Activated gamma-delta T cell treated with Interleukin-2 at 50 U/mL for 16 hours (primary cell): ENCODE results near the gene ZBTB7C.

Experiments
- DNase-seq: peaks from one replicate; pipeline ENCODE4 v3.0.0-alpha.2; 2020

Gene ZBTB7C

DNA sequence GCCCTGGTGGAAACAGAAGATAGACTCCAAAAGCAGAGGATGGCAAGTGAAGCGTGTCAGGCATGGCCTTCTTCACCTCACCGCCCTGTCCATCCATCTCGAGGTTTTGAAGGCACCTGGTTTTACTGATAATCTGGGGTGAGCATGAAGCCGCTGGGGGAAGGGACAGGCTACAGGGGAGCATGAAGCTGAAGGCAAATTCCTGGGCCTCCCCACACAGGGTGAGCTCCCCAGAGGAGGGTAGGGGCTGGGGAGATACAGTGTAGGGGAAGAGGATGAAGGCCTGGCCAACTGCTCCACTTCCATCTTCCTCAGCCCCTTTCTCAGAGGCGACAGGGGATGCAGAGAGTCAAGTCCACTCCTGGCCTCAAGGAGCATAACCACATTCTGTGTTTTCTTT, 250.5 kb downstream of the ZBTB7C start:
- DNase-seq: no peak

DNA sequence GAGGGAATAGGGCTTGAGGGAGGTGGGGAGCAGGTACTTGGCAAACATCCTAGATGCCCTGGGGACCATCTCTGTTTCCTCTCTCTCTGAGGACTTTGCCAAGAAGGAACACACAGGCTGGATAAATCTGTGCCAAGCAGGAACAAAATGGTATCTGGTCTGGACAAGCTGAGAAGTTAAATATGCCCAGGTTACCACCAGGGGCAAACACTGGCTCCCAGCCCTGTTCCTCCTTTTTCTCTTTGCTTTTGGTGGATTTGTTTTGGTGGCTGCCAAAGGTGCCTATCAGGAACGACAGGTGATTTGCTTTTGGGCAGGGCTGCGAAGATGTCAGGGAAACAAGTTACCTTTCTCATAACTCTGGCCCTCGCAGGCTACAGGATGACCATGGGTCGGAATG, 251.2 kb downstream of the ZBTB7C start:
- no peak for DNase-seq

DNA sequence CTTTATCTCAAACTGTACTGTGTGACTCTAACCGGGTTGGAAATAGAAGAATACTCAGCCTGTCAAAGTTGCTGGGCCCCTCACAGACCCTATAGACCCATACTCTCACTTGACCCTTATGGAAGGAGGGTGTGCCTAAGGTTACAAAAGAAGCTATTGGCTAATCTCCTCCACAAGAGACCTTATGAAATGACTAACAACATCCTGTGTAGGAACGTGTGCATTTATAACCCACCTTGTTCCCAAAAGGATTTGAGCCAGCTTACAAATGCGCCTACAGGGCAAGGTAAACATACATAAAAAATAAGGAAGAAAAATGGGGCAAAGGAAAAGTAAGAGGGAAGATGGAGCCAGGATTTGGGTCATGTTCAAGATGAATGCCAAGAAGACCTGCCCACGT, 253.3 kb downstream of the ZBTB7C start:
- no peak for DNase-seq

DNA sequence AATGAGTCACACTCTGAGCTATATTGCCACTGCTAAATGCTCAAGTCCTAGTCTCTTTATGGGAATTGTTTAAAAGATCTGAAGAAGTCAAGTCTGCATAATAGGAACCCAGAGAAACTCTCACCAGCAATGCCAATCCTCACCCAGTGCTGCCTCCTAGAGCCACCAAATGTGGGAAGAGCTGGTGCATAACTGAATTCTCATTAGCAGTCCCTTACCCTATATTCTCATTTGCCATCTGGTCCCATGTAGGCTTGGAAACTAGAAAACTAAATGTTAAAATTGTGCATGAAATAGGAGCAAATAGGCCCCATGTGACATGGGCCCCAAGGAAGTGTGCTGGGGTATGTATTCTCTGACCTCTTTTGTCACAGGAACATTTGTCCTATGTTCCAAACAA, 254.4 kb downstream of the ZBTB7C start:
- no peak for DNase-seq

DNA sequence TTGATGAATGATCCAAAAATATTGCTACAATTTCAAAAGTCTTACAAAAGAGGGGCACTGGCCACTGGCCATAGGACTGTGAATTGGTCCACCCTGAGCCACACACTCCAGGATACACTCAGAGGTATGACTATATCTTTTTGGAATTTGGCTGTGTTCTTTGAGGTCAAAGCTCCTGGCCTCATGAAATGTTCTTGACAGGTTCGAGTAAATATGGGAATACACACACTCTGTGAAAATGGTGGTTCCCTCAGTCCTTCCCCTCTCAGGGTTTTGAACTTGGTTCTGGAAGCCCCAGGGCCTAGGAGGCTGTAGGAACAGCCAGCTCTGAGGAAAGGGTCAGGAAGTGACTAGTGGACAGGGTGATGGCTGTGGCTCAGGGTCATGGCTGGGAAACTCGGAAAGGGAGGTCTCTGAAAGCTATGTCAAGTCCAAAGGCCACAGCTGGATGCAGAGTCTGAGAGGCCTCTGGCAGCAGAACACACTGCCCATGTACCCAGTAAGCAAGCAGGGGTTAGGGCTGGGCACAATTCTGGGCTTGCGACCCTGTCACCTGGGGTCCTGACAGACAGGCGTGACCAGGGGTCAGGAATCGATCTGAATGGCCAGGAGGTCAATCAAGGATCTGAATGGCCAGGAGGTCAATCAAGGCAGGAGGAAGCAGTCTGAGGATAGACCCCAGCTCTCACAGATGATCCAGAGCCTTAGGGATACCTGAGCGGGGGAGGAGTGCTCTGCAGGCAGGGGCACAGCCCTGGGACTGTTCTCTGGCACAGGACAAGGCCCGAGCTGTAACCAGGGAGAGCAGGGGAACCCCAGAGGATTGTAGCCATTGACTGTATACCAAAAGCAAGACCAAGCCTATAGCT, 255.3 kb downstream of the ZBTB7C start:
- no peak for DNase-seq

DNA sequence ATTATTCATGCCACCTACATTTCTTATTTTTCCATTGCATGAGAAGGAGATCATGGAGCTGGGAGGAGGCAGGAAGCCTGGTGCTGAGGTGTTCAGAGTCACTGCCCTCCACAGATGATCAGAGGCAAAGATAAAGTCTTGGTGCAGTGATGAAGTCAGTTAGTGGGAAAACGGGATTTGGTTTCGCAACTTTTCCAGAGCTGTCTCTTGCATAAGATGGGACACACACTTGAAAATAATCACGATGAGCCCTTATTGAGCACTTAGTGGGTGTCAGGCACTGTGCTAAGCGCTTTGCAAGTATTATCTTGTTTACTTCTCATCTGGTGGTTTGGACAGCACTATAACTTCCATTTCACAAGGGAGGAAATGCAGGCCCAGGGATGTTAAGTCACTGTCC, 256.6 kb downstream of the ZBTB7C start:
- DNase-seq: no peak

DNA sequence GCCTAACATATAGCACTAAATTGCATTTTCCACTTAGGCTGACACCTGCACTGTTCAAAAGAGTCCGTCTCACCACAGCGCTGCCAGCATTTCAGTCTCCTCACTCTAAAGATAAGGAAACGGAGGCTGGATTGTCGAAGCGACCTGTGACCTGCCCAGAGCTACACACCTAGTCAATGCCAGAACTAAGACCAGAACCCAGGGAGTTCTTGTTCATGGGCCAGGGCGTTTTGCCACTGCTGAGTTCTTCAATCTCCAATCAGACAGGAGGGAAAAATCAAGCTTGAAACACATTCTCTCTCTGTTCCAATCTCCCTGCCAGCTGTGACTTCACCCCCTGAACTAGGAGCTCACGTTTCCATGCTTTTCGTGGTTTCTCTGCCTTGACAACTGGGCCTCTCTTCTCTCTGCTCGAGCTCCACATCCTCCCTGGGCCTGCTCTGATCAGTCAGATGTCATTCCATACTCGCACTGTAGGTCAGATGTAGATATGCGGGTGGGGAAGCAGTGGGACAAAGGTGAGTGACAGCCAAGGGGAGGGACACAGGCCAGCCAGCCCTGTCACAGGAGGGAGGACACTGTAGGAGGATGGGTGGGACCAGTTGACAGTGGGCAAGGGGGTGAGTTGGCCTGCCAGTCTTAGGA, 257.6 kb downstream of the ZBTB7C start:
- no peak for DNase-seq

DNA sequence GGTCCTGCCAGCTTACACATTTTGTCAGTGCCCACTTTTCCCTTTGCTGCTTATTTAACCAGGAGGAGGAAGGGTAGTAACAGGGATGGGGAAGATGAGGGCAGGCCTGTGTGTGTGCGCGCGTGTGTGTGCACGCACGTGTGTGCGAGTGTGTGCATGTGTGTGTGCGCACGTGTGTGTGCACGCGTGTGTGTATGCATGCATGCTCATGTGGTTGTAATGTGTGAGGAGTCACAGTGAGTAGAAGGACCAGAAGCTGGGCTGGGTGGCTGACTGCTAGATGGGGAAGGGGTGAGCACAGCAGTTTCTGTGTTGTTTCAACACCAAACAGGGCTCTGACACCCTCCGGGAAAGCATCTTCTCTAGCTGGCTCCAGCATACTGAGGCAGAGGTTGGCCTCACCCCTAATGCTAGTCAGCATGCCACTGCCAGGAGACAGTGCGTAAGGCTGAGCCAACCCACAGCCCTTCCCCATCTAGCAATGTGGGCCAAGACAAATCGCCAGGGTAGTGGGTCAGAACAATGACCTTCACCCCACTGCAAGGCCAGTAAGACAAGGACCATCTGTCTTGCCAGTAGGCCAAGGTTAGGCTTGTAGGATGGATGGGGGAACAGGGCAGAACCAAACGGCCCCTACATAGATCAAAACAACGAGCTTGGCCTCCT, 260.0 kb downstream of the ZBTB7C start:
- DNase-seq: no peak

DNA sequence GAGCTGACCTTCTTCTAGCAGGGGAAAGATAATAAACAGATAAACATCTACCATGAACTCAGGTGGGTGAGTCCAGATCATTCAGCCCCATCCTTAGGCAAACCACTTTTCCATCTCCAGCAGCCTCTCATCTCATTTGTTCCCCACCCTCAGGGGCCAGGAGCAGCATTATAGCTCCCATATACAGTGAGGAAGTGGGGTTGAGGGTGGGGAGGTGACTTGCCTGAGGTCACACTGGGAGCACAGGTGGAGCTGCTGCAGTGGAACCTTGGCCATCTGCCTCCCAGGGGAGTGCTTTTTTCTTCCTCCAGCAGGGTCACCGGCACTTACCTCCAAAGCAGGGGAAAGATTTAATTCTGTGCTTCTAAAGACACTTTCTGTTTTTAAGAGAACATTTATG, 266.2 kb downstream of the ZBTB7C start:
- no peak for DNase-seq

DNA sequence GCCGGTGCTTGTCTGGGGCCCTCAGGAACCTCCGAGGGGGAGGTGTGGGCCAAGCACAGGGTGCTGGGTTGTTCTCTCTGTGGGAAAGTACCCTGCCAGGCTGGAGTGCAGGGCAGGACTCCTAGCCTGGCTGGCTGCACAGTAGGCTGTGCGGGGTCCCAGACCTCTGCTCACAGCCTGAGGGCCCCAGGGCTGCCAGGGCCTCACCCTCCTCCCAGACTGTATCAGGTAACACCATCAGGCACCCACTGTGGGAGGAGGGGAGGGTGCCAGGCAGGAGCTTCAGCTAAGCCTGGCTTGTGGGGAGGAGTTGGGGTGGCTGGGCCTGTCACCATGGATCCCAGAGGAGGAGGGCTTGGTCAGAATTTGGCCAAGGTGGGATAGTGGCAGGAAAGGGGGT, 266.8 kb downstream of the ZBTB7C start:
- DNase-seq: no peak

DNA sequence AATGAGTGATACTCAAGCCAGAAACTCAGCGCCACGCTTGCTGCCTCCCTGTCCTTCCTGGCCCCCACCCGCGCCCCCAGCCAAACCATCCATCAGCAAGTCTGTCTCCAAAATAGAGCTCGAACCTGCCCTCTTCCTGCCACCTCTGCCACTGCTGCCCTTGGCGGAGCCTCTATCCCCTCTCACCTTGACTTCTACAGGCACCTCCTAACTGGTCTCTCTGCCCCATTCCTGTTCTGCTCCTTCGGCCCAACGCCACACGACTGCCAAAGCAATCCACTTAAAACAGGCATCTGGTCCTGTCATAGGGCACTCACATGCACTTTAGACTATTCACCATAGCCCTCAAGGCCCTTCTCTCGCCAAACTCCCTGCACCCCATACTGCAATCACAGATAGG, 268.5 kb downstream of the ZBTB7C start:
- DNase-seq: no peak

DNA sequence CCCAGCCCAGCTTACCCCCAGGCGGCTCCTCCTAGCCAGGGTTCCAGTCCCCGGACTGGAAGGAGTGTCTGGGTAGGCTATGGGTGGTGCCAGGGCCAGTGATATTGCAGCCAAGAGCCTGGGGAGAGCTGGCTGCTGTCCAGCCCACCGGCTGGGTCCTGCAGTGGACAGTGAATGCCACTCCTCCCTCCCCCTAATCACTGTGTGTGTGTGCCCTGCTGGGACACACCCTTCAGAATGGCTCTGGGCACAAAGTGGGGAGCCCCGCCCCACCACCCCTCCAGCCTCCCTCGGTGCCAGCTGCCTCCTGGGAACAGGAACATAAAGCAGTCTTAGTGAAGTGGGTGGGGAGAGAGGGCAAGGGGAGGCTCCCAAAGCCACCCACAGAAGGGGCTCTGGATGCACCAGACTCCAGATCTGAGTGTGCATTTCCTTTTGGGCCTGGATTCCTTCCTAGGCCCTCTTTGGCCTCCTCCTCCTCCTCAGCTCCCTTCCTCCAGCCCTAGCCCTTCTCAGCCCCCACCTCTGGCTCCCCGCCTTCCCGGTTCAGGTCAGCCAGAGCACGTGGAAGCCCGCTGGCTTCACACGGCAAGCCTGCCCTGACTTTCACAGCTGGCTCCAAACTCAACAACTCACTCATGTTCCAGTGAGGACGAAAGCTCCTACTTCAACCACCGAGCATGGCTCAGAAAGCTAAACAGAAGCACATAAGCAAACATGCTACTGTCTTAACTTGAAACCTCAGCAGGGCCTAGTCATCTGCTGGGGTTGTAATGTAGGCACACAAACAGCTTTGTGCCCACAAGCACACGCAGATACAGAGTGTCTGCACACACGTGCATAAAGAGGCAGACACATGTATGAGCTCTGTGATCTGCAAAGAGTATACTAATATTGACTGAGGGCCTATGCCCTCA, 269.5 kb downstream of the ZBTB7C start:
- DNase-seq: no peak

DNA sequence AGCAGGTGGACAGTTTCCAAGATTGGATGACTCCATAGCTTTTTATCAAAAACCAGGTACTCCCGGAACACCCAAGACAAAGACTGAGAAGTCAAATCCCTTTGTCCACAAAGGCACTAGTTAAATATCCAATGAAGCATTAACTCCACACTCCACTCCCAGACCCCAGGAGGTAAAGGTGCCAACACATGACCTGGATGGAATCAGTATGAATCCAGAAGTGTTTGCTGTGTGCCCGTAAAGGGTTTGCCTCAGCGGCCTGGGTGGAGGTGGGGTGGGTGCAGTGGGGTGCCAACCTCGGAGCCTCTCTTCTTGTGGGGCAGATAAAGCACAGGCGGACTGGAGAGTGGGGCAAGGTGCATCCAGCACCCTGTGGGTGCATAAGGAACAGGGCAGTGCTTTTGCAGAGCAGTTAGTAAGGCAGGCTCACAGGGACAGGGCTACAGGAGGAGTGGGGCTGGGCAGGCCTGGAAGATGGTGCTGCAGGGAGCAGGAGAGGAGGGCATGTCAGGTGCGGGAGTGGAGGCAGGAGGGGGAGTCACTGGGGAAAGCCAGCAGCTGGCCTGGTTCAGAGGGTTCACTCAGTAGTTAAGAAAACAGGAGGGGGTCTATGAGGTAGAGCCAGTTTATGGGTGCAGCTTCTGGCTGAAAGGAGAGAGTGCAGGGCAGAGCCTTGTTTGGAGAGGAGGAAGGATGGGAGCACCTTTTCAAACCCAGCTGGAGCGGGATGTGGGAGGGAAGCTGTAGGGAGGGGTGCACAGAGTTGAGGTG, 270.3 kb downstream of the ZBTB7C start:
- DNase-seq: no peak

DNA sequence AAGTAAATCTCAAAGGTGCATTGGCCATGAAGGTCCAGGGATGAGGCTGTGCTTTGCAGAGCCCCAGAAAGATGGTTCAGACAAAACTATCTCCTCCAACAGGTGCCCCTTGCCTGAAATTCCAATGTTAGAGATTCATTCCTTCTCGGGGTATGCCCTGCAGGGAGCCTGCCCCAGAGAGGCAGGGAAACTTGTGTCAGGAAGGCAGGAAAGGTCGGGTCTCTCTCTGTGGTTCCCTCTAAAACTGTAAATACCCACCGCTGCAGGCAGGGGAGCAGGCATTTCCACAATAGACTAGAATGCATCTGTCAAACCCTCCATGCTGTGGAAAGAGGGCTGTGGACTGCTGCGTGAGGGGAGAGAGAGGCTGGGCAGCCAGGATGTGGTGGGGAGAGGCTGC, 271.0 kb downstream of the ZBTB7C start:
- DNase-seq: no peak

DNA sequence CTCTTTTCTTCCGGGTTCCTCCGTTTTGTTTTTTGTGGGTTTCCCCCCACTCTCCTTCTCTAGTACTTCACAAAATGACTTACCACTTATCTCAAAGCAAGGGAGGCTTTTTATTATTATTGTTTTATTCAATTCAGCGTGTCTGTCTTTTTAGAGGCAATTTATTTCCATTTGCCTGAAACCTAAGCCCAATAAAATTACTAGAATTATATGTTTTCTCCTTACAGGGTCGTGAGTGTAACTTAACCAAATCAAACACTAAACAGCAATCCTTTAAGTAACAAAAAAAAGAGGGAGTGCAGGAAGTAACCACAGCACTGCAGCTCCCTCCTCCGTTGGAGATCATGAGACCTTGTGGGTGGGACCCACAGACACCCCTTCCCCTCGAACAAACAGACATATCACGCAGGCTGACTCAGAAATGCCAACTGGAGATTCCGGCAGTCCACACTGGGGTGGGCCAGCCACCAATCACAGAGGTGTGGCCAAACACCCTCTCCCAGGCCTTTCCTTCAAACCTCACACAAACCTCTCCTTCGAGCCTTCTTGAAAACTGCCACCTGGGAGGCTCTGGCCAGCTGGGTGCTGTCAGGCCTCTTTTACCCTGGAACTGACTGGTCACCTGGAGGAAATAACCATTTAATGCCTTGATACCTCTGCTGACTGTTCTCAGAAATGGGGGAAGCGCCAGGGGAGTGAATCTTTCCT, 271.7 kb downstream of the ZBTB7C start:
- no peak for DNase-seq

DNA sequence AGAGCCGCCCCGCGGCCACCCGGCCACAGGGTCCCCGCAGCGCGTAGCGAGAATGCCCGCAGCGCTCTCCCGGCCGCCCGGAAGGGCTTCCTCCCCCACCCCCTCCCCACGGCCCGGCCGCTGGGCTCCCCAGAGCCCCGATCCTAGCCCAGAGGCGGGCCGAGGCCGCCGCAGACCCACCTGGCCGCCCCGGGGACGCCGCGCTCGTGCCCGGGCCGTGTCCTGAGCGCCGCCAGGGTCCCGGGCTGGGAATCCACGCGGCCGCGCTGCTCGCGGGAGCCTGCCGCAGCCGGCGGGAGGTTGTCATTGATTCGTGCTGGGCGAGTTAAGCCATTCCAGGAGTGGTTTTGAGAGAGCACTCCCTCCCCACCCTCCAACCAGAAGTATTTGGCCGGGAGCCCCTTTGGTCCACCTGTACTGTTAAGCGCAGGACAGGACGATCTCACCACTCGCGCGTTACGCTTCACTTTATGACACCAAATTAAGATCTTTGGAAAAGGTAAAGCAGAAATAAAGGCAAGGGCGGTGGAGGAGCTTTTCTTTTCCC, 272.3 kb downstream of the ZBTB7C start:
- no peak for DNase-seq

DNA sequence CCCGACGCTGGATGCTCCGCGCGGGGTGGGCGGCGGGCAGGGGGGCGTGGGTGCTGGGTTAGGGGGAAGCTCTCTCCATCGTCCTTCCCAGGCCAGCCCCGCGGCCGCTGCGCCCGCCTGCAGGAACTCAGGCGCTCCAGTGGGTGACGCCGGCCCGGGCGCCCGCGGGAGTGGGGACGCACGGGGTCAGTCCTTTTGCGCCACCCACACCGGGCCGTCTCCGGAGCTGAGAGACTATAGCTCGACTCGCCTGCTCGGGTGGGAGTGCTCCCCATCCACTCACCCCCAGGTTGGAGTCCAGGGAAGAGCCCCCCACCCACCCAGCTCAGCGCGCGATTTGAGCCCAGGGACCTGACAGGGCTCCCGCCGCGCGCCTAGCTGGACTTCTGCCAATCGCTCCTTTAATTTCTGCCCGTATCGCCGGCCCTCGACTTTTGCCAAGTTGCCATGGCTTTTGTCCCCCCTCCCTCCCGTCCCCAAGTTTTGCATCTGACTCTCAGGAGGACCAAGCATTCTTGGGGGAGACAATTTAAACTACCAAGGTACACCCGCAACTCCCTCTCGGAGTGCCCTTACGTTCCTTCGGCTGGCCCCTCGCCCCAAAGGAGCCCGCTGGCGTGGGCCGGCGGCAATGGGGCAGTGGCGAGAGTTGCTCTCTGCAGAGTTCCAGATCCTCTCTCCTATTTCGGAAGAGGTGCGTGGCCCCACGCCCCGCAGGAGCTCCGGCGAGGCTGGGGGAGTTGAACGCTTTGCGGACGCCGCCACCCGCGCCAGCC, 272.9 kb downstream of the ZBTB7C start:
- DNase-seq: no peak

DNA sequence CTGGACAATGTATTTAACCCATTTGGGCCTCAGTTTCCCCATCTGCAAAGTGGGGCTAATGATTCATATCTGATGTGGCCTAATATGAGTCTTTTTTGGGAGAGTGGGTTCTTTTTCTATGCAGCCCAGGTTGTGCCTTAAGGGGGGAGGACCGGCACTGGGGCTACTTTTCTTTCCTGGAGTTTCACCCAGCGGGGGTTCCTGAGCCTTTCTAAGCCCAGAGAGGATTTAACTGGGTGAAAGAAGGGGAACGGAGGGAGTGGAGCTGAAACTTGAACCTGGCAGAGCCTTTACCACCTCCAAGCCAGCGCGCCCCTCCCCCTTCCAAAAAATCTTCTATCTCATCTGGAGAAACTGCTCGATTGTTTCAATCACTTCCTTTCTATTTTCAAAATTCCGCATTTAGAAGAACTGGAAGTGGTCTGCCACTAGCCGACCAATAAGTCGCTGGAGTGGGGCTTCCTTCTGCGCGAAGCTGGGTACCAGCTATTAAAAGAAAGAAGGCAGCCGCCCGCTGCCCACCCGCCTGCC, 273.7 kb downstream of the ZBTB7C start:
- DNase-seq: no peak

DNA sequence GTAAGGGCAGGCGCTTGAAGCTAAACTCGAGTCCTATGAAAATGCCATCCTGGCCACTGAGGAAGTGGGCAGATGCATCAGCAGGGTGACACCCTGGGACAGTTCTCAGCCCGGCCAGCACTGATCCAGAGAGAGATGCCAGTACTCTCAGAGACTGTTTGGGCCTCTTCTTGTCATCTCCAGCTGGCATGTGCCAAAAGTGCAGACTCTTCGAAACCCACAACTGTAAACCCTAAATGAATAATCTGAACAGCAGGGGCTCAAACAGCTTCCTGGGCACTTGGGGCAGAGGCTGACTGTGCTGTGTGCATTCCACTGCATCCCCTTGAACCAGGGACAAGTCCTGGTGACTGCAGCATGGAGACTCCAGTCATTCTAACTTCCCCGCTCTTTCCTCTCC, 274.6 kb downstream of the ZBTB7C start:
- DNase-seq: no peak

DNA sequence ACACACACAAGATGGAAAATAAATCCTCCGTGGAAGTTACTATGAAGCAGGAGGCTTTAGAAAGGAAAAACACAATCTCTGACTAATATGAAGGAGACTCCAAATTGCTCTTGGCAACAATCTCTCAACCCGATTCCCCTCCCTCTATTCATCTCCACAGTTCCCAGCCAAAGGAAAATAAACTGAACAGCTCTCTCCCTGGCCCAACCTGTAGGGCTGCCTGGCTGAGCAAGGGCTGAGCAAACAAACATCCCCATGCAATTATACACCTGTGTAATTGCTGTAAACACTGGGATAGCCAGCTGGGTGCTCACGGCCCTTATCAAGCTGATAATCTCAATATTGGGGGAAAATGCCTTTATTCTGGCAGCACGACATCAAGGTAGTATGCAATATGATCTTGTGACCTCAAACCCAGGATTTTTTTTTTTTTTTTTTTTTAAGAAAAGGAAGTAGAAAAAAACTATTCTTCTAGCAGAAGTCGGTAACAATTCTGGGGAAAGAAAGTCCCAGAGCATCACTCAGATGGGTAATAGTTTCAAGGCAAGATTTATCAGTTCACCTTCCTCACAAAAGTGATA, 275.4 kb downstream of the ZBTB7C start:
- DNase-seq: no peak
